Hematopoietic multipotent progenitor cell (in vitro differentiated cells): Measurements from ENCODE around the gene MYOZ2. TPM values are rescaled to one million over a fixed set of nuclear protein-coding genes. Genes with fewer than 3 reads are reported as not detected.
"Not testable (repeated sequence)": the region's sequence is repeated elsewhere in the genome, so short reads cannot be mapped to it uniquely, and the experiment has no call there.

Experiments used
- DNase-seq, 3 donors: peaks; one replicate each; pipeline ENCODE4 v3.0.0-alpha.2; 2011 to 2015; ENCODE audit warnings: low read depth in 2 of 3, low spot score in 2 of 3
- total RNA-seq: library from RNA; depleted of rRNA; stranded (reverse); fragments of >200 nt; gene quantifications from one replicate; pipeline ENCODE4 v1.2.3, GENCODE V29; 2012

MYOZ2 gene
- total RNA-seq, 1 donor = not detected

DNA sequence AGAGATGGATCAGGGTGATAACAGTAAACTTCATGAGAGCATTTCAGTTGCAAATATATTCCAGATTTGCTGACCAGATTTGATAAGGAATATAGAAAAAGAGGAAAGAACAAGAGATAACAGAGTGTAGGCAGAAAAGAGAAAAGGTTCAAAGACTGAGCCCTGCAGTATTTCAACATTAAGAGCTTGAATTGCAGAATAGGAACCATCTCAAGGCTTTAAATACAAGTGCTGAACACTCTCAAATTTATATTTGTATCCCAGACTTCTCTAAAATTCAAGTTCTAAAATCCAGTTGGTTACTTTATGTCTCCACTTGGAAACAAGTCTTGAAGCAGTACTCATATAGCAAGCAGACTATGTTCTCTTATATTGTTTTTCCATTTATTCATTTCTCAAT is 9.7 kb upstream of the MYOZ2 start:
- DNase-seq = no peak

DNA sequence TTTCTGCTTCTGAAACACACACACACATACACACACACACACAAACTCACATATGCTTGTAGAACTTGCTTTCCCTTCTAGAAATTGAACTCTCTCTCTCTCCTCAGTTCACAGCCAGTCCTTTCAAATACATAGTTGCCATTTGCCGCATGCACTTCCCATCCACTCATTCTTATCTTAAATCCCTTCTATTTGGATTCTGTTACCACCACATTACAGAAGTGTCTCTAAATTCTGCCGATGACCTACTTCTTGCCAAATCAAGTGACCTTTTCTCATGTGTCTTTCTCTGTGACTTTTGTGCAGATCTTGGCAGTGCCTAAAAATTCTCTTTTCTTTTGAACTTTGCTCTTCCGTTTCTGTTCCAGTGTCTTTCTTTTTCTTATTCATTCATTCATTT is 7.5 kb upstream of the MYOZ2 start:
- DNase-seq = no peak

- no peak for DNase-seq
Measured at GRCh38 chr4:119130365-119131065, 5.1 kb upstream of the MYOZ2 start.

DNA sequence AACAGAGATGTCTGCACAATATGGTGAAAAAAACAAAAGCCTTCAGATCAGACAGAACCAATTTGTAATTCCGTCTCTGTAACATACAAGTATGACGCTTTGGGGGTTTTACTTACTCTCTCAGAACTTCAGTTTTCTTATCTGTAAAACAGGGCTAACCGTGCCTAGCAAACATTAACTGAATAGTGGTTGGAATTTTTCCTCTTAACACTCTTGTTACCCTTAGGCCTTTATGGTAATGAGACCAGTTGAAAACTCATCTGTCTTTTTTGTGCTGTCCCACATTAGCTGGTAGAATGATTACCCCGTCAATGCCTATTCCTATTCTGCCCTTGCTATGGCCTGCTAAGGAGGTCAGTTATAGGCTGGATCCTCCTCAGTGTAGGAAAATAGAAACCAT is 4.5 kb upstream of the MYOZ2 start:
- DNase-seq = no peak

DNA sequence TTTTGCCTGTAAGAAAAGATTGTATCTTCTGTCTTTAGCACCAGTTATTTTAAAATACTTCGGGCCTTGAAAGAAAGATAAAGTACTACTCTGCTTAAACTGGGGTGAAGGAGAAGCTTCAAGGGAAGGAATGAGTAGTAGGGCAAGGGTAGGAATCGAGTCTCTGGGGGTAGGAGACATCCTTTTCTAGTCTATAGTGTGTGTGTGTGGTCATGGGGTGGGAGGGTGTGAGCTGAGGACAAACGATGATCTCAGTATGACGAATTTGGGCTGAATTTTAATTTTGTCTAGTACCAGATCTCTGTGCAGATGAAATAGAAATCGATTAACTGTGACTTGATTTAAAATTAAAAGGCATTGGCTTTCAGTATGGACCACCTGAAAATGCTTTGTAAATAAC is 3.3 kb upstream of the MYOZ2 start:
- DNase-seq = no peak

GRCh38 chr4:119136546-119136945 is 914 bp downstream of the MYOZ2 start:
- DNase-seq = no peak

DNA sequence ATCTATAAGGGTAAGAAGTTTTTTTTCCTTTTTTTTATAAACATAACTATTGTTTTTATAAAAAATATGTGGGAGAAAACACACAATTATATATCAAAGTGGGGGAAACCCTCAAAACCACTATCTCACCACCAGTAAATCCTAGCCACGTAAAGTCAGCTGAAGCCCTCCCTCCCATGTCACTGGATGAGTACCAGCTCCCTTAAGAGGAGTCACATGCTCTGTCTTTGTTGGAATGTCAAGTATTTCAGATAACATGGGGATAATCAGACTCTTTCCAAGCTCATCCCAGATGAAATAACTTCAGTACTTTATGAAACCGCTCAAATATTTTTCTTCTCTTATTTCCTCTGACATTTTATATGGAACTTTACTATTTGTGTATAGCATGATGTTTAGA is 2.4 kb downstream of the MYOZ2 start:
- DNase-seq = no peak

DNA sequence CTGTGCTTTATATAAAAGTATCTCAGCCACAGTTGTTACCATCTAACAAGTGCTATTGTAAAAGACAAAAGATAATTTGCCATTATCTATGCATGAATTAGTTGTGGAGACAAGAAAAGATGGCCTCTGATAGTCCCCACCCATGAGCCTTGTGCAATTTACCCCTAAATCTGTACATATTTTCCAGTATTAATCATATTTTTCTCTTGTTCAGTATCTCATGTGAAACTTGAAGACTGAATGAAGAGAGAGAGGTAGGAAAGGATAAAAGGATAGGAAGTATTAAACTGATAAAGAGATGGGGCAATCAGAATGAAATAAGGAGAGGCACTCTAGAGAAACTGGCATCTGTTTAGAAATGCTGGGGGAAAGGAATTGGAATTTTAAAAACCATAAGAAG is 3.7 kb downstream of the MYOZ2 start:
- DNase-seq = no peak

GRCh38 chr4:119139822-119140252 is 4.2 kb downstream of the MYOZ2 start:
- peak in 2 of 3 donors; percentile 14 to 52 for DNase-seq

- not testable (repeated sequence) for DNase-seq
Measured at GRCh38 chr4:119141283-119141682, 5.7 kb downstream of the MYOZ2 start.

- no peak for DNase-seq
Measured at GRCh38 chr4:119142833-119143232, 7.2 kb downstream of the MYOZ2 start.

DNA sequence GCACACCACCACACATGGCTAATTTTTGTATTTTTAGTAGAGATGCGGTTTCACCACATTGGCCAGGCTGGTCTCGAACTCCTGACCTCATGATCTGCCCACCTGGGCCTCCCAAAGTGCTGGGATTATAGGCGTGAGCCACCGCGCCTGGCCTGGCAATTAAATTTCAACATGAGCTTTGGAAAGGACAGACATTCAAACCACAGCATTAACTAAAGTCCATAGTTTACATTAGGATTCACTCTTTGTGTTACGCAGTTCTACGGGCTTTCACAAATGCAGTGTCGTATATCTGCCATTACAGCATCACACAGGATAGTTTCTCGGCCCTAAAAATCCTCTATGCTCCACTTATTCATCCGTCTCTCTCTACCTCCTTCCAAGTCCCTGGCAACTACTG is 7.7 kb downstream of the MYOZ2 start:
- not testable (repeated sequence) for DNase-seq

- no peak for DNase-seq
Measured at GRCh38 chr4:119149110-119149509, 13.5 kb downstream of the MYOZ2 start.

DNA sequence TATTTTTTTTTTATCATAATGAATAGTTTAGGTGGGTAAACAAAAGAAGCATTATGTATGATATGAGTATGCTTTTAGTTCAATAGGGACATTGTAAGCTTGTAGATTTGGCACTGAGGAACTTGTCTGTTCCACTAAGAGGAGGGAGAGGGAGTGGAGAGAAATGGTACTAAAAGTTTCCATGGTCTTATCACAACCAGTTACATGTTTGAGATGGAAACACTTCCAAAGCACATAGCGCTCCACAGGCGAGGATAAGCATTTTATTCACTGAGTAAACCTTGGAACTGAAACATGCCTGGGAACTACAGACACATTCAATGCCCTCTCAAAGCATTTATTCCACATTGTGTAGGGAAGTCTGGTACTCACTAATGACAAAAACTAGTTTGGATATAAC is 15.5 kb downstream of the MYOZ2 start:
- no peak for DNase-seq

DNA sequence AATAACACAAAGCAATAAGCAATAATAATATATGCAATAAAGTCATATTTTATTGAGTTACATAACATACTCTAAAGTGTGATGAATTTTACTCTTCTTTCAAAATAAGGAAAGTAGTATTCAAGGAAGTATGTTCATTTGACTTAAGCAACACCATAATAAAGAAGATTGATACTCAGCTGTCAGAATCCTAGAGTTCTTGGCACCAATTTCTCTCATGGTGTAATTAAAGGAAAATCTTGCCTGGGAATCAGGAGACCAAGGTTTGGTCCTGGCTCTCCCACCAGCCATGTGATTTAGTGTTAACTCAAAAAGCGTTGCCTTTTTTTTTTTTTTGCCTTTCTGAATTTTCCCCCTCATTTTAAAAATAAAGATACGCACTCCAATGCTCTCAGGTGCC is 17.1 kb downstream of the MYOZ2 start:
- DNase-seq = no peak

DNA sequence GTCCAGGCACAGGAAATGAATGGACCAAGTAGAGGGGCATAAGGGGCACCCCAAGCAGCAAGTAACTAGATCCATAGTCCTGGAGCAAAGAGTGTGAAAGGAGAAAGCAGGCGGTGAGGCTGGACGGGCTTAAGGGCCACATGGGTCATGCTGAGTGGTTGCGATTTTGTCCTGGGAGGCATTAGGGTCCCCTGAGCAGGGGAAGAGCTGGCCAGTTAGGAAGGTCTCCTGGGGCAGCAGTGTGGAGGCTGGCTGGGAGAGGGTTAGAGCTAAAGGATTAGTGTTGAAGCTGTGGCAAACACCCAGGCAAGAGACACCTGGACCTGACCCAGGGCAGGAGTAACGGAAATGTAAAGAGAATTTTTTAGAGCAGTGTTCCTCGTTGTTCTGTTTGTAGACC is 26.5 kb downstream of the MYOZ2 start:
- no peak for DNase-seq

DNA sequence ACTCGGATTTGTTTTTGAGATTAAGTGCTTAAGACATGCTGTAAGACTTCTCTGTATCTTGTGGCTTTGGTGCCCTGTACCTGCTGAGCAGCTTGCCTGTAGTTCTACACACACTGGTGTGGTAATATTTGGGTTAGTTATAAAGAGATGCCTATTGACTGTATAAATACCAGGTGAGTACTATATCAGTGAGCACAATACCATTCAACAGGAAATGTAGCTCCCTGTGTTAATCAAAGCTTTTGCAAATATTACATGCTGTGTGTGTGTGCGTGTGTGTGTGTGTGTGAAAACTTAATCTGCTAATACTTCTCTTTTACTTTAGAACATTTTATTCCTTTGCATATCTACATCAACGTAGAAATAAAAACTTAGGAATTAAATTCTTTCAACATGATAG is 30.1 kb downstream of the MYOZ2 start:
- DNase-seq = no peak

GRCh38 chr4:119170195-119170594 is 34.6 kb downstream of the MYOZ2 start:
- DNase-seq = no peak

DNA sequence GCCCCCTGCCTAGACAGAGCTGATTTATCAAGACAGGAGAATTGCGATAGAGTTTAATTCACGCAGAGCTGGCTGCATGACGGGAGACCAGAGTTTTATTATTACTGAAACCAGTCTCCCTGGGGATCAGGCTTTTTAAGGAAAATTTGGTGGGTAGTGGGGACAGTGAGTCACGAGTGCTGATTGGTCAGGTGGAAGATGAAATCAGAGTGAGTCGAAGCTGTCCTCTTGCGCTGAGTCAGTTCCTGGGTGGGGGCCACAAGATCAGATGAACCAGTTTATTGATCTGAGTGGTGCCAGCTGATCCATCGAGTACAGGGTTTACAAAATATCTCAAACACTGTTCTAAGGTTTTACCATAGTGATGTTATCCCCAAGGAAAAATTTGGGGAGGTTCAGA is 36.6 kb downstream of the MYOZ2 start:
- no peak for DNase-seq

DNA sequence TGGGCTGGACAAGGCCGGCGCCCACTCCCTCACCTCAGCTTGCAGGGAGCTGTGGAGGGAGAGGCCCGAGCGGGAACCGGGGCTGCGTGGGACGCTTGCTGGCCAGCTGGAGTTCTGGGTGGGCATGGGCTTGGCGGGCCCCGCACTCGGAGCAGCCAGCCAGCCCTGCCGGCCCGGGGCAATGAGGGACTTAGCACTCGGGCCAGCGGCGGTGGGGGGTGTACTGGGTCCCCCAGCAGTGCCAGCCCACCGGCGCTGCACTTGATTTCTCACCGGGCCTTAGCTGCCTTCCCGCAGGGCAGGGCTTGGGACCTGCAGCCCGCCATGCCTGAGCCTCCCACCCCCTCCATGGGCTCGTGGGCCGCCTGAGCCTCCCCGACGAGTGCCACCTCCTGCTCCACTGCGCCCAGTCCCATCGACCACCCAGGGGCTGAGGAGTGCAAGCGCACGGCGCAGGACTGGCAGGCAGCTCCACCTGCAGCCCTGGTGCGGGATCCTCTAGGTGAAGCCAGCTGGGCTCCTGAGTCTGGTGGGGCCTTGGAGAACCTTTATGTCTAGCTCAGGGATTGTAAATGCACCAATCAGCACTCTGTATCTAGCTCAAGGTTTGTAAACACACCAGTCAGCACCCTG is 38.2 kb downstream of the MYOZ2 start:
- DNase-seq = not testable (repeated sequence)

GRCh38 chr4:119179011-119179410 is 43.4 kb downstream of the MYOZ2 start:
- DNase-seq = no peak

DNA sequence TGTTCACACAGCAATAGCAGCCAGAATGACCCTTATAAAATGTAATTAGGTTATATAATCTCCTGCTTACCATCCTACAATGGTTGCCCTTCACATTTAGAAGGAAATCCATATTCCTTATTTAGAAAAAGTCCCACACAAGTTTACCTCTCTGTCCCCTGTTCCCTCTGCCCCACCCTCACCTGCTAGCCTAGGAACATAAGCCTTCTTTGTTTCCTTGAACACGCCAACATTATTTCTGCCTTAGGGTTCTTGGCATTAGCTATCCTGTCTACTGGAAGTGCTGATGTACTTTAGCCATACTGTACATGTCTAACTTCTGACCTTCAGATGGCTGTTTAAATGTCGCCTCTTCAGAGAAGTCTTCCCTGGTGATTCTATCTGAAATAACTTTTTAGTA is 48.5 kb downstream of the MYOZ2 start:
- DNase-seq = no peak

GRCh38 chr4:119189638-119190037 is 54.0 kb downstream of the MYOZ2 start:
- DNase-seq = no peak
